GM12878 (cell line): ENCODE data around the gene TRAPPC3L. TPM values are rescaled to one million over a fixed set of nuclear protein-coding genes. Genes with fewer than 3 reads are reported as not detected.

Experiments
- ATAC-seq: fragments of 200-7000 bp; cut with Tn5 transposase; 3 replicates; pipeline ENCODE4 v1.9.1; 2020; ENCODE audit warnings: mild to moderate bottlenecking, moderate library complexity
- BruUV-seq: library from RNA; stranded (reverse); fragments of 400-500 nt; replicated peaks from 2 replicates; lab custom pipeline; 2021; lab: Mats Ljungman, UMichigan
- CTCF ChIA-PET: fragments of 300-600 bp; sonication (Branson Sonifier 250); formaldehyde crosslinking; extraction: SDS; loops from one replicate; lab custom pipeline; 2021; ENCODE audit warnings: inconsistent platforms; lab: Yijun Ruan, JAX
- POLR2A ChIA-PET: fragments of 350-600 bp; formaldehyde crosslinking; extraction: SDS; loops from one replicate; lab custom pipeline; 2021; ENCODE audit warnings: inconsistent platforms; lab: Charles Lee
- RAD21 ChIA-PET: fragments of 300-600 bp; sonication (Branson Sonifier 250); formaldehyde crosslinking; loops from one replicate; lab custom pipeline; 2023; ENCODE audit warnings: antibody characterized with exemption; ENCODE audit not compliant: unreplicated experiment; lab: Charles Lee
- SMC1A ChIA-PET: fragments of 300-600 bp; sonication (Branson Sonifier 250); formaldehyde crosslinking; loops from one replicate; lab custom pipeline; 2023; ENCODE audit not compliant: unreplicated experiment, uncharacterized antibody; lab: Charles Lee
- DNase-seq: peaks from one replicate; pipeline ENCODE4 v3.0.0-alpha.2; 2011; ENCODE audit warnings: low read depth, low spot score
- FAIRE-seq: peaks from 3 replicates; lab custom pipeline; 2011; peaks lifted over from hg19 to GRCh38; lab: Jason Lieb, UNC
- H2AFZ ChIP-seq: 2 replicates; pipeline ENCODE4 v1.6.0; 2011; ENCODE audit warnings: low read depth, low read length, control low read depth; ENCODE audit not compliant: control insufficient read depth
- H3K27ac ChIP-seq: 2 replicates; pipeline ENCODE4 v1.5.1; 2011; ENCODE audit warnings: control low read depth; ENCODE audit not compliant: control insufficient read depth, insufficient read depth
- H3K27me3 ChIP-seq, 2 experiments: replicated peaks in 1 of 2; 2 replicates each; pipeline versions ENCODE4 v1.6.0 to v1.6.1; 2011; ENCODE audit warnings: low read length in 1 of 2; ENCODE audit not compliant: control insufficient read depth in 2 of 2, insufficient read depth in 2 of 2
- H3K36me3 ChIP-seq, 2 experiments: 2 replicates each; pipeline ENCODE4 v1.5.1; 2011; ENCODE audit warnings: low read length in 1 of 2; ENCODE audit not compliant: control insufficient read depth in 2 of 2, insufficient read depth in 2 of 2
- H3K4me1 ChIP-seq: 2 replicates; pipeline ENCODE4 v1.6.1; 2011; ENCODE audit warnings: mild to moderate bottlenecking, low read length, moderate library complexity, mixed read lengths; ENCODE audit not compliant: control insufficient read depth, insufficient read depth
- H3K4me2 ChIP-seq: 2 replicates; pipeline ENCODE4 v1.6.0; 2011; ENCODE audit warnings: control low read depth; ENCODE audit not compliant: control insufficient read depth, insufficient read depth
- H3K4me3 ChIP-seq: fragments of 200-600 bp; sonication (generic); 2 replicates; pipeline ENCODE4 v1.5.1; 2016
- H3K79me2 ChIP-seq: 2 replicates; pipeline ENCODE4 v1.6.0; 2011; ENCODE audit warnings: low read length; ENCODE audit not compliant: control insufficient read depth, insufficient read depth
- H3K9ac ChIP-seq: 2 replicates; pipeline ENCODE4 v1.8.0; 2011; ENCODE audit warnings: low read length, control low read depth, mixed read lengths; ENCODE audit not compliant: control insufficient read depth, insufficient read depth
- H3K9me3 ChIP-seq: replicated peaks from 3 replicates; pipeline ENCODE4 v1.5.1; 2011; ENCODE audit warnings: mild to moderate bottlenecking, low read length; ENCODE audit not compliant: control insufficient read depth, insufficient read depth
- H4K20me1 ChIP-seq: 2 replicates; pipeline ENCODE4 v1.6.0; 2011; ENCODE audit not compliant: control insufficient read depth, insufficient read depth
- CEBPB ChIP-seq, 2 experiments: fragments of 150-350 bp in 1 of 2; IDR thresholded peaks; 2 replicates each; pipeline ENCODE4 v1.6.1; 2012 to 2014; ENCODE audit warnings: low read depth in 2 of 2, low read length in 2 of 2, borderline replicate concordance in 1 of 2, inconsistent platforms in 1 of 2
- CREM ChIP-seq: IDR thresholded peaks from 2 replicates; pipeline ENCODE4 v1.6.1; 2014; ENCODE audit warnings: antibody characterized with exemption, low read depth
- HCFC1 ChIP-seq: fragments of 150-350 bp; IDR thresholded peaks from 2 replicates; pipeline ENCODE4 v1.6.1; 2014; ENCODE audit warnings: low read length
- HDAC2 ChIP-seq: fragments of 200-600 bp; sonication (generic); IDR thresholded peaks from 2 replicates; pipeline ENCODE4 v1.6.1; 2017
- HDAC6 ChIP-seq: fragments of 200-600 bp; sonication (generic); IDR thresholded peaks from one replicate; pipeline ENCODE4 v1.8.0; 2017; ENCODE audit warnings: antibody characterized with exemption; ENCODE audit not compliant: unreplicated experiment
- IKZF2 ChIP-seq, 2 experiments: fragments of 450-650 bp; IDR thresholded peaks; 2 replicates each; pipeline ENCODE4 v1.6.1; 2017; ENCODE audit warnings: mild to moderate bottlenecking in 2 of 2, moderate library complexity in 2 of 2
- JUND ChIP-seq: IDR thresholded peaks from 2 replicates; pipeline ENCODE4 v1.6.1; 2012; ENCODE audit warnings: low read depth, mild to moderate bottlenecking, low read length, improper control_type of control experiment, moderate library complexity
- NFXL1 ChIP-seq: fragments of 450-650 bp; IDR thresholded peaks from 2 replicates; pipeline ENCODE4 v1.6.1; 2017; ENCODE audit warnings: antibody characterized with exemption, mild to moderate bottlenecking, borderline replicate concordance
- NFYB ChIP-seq: IDR thresholded peaks from 2 replicates; pipeline ENCODE4 v1.6.1; 2011; ENCODE audit warnings: low read depth, mild to moderate bottlenecking, low read length, improper control_type of control experiment, moderate library complexity; ENCODE audit not compliant: insufficient read depth
- NR2F1 ChIP-seq: fragments of 450-650 bp; conservative IDR thresholded peaks from 2 replicates; pipeline ENCODE4 v1.6.1; 2017; ENCODE audit warnings: mild to moderate bottlenecking
- RAD21 ChIP-seq: IDR thresholded peaks from 2 replicates; pipeline ENCODE4 v1.6.1; 2011; ENCODE audit warnings: mild to moderate bottlenecking, low read depth, low read length, moderate library complexity; ENCODE audit not compliant: insufficient read depth
- WRNIP1 ChIP-seq: IDR thresholded peaks from 2 replicates; pipeline ENCODE4 v1.6.1; 2011; ENCODE audit warnings: low read depth, low read length, improper control_type of control experiment, borderline replicate concordance
- ZNF24 ChIP-seq: fragments of 450-650 bp; IDR thresholded peaks from 2 replicates; pipeline ENCODE4 v1.6.1; 2017; ENCODE audit warnings: antibody characterized with exemption, mild to moderate bottlenecking
- WGBS: methylation state at CpG from one replicate; pipeline ENCODE4 v1.1.6; 2016; ENCODE audit warnings: low lambda C conversion rate; ENCODE audit not compliant: insufficient replicate concordance, insufficient coverage; ENCODE audit errors: missing lambda C conversion rate; 5-methylcytosine and 5-hydroxymethylcytosine counted together
- in situ Hi-C: fragments of 300-500 bp; cut with MboI; formaldehyde crosslinking; loops from 9 replicates; pipeline ENCODE4 v1.14.3; 2018; ENCODE audit warnings: mixed read lengths
- intact Hi-C: fragments of 100-400 bp; cut with micrococcal nuclease; formaldehyde crosslinking; loops from one replicate; pipeline ENCODE4 v1.14.2; 2022; ENCODE audit not compliant: unreplicated experiment
- polyA plus RNA-seq, 11 experiments: library from polyadenylated mRNA; depleted of rRNA in 4 of 11; unstranded in 6 of 11; stranded (reverse) in 5 of 11; fragments of >200 nt; fragmentation: Nextera tagmentation in 4 of 11; fragmentation: Illumina TruSeq in 1 of 11; extraction: Ambion mirVana in 4 of 11; extraction: Trizol in 1 of 11; gene quantifications; 1 replicate in 1 of 11; 2 replicates in 10 of 11; pipeline versions ENCODE4 v1.2.1 to v1.2.3, GENCODE V29; 2011 to 2016; ENCODE audit warnings: inconsistent platforms in 2 of 11, missing spikeins in 2 of 11, low read depth in 1 of 11
- total RNA-seq, 4 experiments: library from RNA; depleted of rRNA in 3 of 4; stranded (reverse); fragments of >200 nt in 3 of 4; fragmentation: Illumina TruSeq in 1 of 4; extraction: Trizol in 1 of 4; gene quantifications; 2 replicates each; pipeline versions ENCODE4 v1.2.1 to v1.2.3, GENCODE V29; 2013 to 2021

Gene TRAPPC3L
- total and polyA plus RNA-seq, 10 of the 15 experiments (the other 5 are each of a cell fraction or from before 2014, with no cell fraction given), result not detected

GRCh38 chr6:116514111-116514510 is 31.4 kb downstream of the TRAPPC3L start:
- Histone ChIP-seq H3K4me1 (peaks cover 9% of the 10 kb centered on the region), H3K4me3 (no peak overlapping the region), H2AFZ (no peak overlapping the region), H3K4me2 (no peak overlapping the region), H3K36me3 (no peaks in the 10 kb centered on the region), H4K20me1 (no peaks in the 10 kb centered on the region), H3K27ac (no peak overlapping the region), H3K9ac (no peak overlapping the region), H3K27me3 (no peaks in the 10 kb centered on the region; a peak in 1 of 4 replicates), H3K9me3 (no peaks in the 10 kb centered on the region), H3K79me2 (no peaks in the 10 kb centered on the region)
- ChIA-PET CTCF (interaction anchor here (1.0 to 5.2 kb wide), 9 partner anchors 10 to 226 kb away, joined by 3 to 34 read pairs (median 4); no protein-coding TSS in a partner anchor), SMC1A (interaction anchor here (0.9 to 1.5 kb wide), 5 partner anchors 17 to 69 kb away, joined by 3 to 7 read pairs (median 4); no protein-coding TSS in a partner anchor), RAD21 (interaction anchor here (0.7 kb wide), 1 partner anchor 227 kb away, joined by 3 read pairs; no protein-coding TSS in a partner anchor), POLR2A (no interaction called here)
- TF ChIP-seq JUND (no peak), NFXL1 (no peak), CEBPB (IDR thresholded peaks at IDR 0.05; ENCODE audit: borderline replicate concordance in 1 of 2, low read depth in 2 of 2, low read length in 2 of 2) (no peak), ZNF24 (no peak), NFYB (no peak), IKZF2 (IDR thresholded peaks at IDR 0.05) (no peak), RAD21 (no peak), HDAC2 (no peak), WRNIP1 (no peak), NR2F1 (no peak), HDAC6 (no peak), CREM (no peak), HCFC1 (no peak)
- DNase-seq (no peak), ATAC-seq (no peak), FAIRE-seq (no peak)
- in situ Hi-C loops (no loop called here), intact Hi-C loops (no loop called here)
- WGBS, result 51% methylated on average over 4 of the region's 4 CpGs
- BruUV-seq, result no TSS peak
